ENCODE results near the gene DCAF5. TPM values are rescaled to one million over a fixed set of nuclear protein-coding genes. Genes with fewer than 3 reads are reported as not detected.

The DCAF5 gene
- total and polyA plus RNA-seq, 2 of the 8 experiments (the other 6 are each of a cell fraction or from before 2014, with no cell fraction given): 24.3 to 31.0 TPM

- ChIA-PET CTCF (ENCODE audit: partially characterized antibody) (interaction anchor here (3.9 to 6.3 kb wide), 2 partner anchors 9 to 13 kb away, joined by 27 to 31 read pairs; partner anchors contain the start of gene DCAF5), POLR2A (ENCODE audit: partially characterized antibody) (no interaction called here)
- Histone ChIP-seq H3K4me1 (replicated peaks in 1 of 4; ENCODE audit: control insufficient read depth in 3 of 4, insufficient read depth in 4 of 4, low read length in 3 of 4) (peaks cover 0 to 9% (median 3%) of the 10 kb centered on the region in 4 experiments; a peak in 2 of 7 replicates), H3K18ac (ENCODE audit: extremely low read depth, low read length) (no peak overlapping the region), H3K27ac (ENCODE audit: low read depth, low read length) (no peak overlapping the region), H3K23me2 (ENCODE audit: low read depth, low read length) (no peaks in the 10 kb centered on the region), H3K9ac (replicated peaks in 1 of 4; ENCODE audit: extremely low read depth in 1 of 4, low read depth in 3 of 4, low read length in 3 of 4) (no peak overlapping the region), H3K27me3 (replicated peaks in 1 of 4; ENCODE audit: control insufficient read depth in 3 of 4, extremely low read depth in 1 of 4, insufficient read depth in 3 of 4, low read length in 3 of 4) (no peaks in the 10 kb centered on the region), H2BK15ac (ENCODE audit: low read length) (no peak overlapping the region), H3K79me2 (ENCODE audit: control insufficient read depth in 1 of 2, insufficient read depth in 2 of 2, low read length in 2 of 2) (peaks cover 0 to 28% of the 10 kb centered on the region in 2 experiments; a peak in 2 of 4 replicates), H2AK5ac (ENCODE audit: low read depth, low read length) (no peak overlapping the region), H3K23ac (ENCODE audit: insufficient read length) (no peak overlapping the region), H3K56ac (replicated peaks; ENCODE audit: insufficient read length, low read depth, low read length) (no peak overlapping the region), H4K8ac (ENCODE audit: extremely low read depth, insufficient read depth, low read length) (no peak overlapping the region), H3K4me2 (ENCODE audit: insufficient read depth in 1 of 2, low read depth in 2 of 2, low read length in 2 of 2) (no peak overlapping the region), H2BK5ac (ENCODE audit: low read depth, low read length) (no peak overlapping the region), H4K5ac (ENCODE audit: insufficient read length, low read depth, low read length) (no peak overlapping the region), H3K9me3 (ENCODE audit: insufficient read depth in 2 of 2, low read depth in 1 of 2, low read length in 1 of 2) (no peaks in the 10 kb centered on the region), H4K20me1 (replicated peaks in 1 of 2; ENCODE audit: control insufficient read depth in 1 of 2, insufficient read depth in 2 of 2, low read length in 2 of 2) (peaks cover 0 to 3% of the 10 kb centered on the region in 2 experiments), H2BK12ac (ENCODE audit: low read depth, low read length) (no peak overlapping the region), H3K4ac (replicated peaks; ENCODE audit: insufficient read length, low read depth, low read length) (no peak overlapping the region), H2BK120ac (replicated peaks; ENCODE audit: low read depth, low read length) (no peak overlapping the region), H4K91ac (replicated peaks; ENCODE audit: insufficient read length, low read length) (no peak overlapping the region), H3K4me3 (ENCODE audit: extremely low read depth in 1 of 4, insufficient read depth in 2 of 4, low read depth in 3 of 4, low read length in 4 of 4) (no peak overlapping the region), H3K79me1 (ENCODE audit: low read depth, low read length) (peaks cover 7% of the 10 kb centered on the region; the same call in 1 of the 2 replicates), H2AFZ (ENCODE audit: low read length) (no peak overlapping the region), H2BK20ac (ENCODE audit: low read length) (no peak overlapping the region), H3K14ac (ENCODE audit: insufficient read length) (no peak overlapping the region), H3K36me3 (ENCODE audit: control insufficient read depth in 2 of 4, insufficient read depth in 4 of 4, low read length in 3 of 4) (no peaks in the 10 kb centered on the region)
- TF ChIP-seq, protein P1, sequence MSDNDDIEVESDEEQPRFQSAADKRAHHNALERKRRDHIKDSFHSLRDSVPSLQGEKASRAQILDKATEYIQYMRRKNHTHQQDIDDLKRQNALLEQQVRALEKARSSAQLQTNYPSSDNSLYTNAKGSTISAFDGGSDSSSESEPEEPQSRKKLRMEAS (IDR thresholded peaks at IDR 0.05): no peak
- TF ChIP-seq ATF3 (IDR thresholded peaks at IDR 0.05; ENCODE audit: insufficient read depth, low read depth, low read length): no peak
- TF ChIP-seq CHD2 (IDR thresholded peaks at IDR 0.05; ENCODE audit: low read length): no peak
- no peak for TF ChIP-seq NANOG (IDR thresholded peaks at IDR 0.05; ENCODE audit: insufficient read depth, low read depth, low read length, poor library complexity, severe bottlenecking)
- no peak for TF ChIP-seq RXRA (IDR thresholded peaks at IDR 0.05; ENCODE audit: insufficient read depth, low read depth, low read length)
- TF ChIP-seq, protein P2, sequence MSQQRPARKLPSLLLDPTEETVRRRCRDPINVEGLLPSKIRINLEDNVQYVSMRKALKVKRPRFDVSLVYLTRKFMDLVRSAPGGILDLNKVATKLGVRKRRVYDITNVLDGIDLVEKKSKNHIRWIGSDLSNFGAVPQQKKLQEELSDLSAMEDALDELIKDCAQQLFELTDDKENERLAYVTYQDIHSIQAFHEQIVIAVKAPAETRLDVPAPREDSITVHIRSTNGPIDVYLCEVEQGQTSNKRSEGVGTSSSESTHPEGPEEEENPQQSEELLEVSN (IDR thresholded peaks at IDR 0.05): no peak
- no peak for TF ChIP-seq HDAC2 (IDR thresholded peaks at IDR 0.05; ENCODE audit: borderline replicate concordance in 1 of 2, low read depth in 2 of 2, low read length in 2 of 2)
- no peak for TF ChIP-seq RAD21 (IDR thresholded peaks at IDR 0.05 in 1 of 2, conservative IDR thresholded peaks at IDR 0.05 in 1 of 2; ENCODE audit: low read depth in 2 of 2, low read length in 2 of 2)
- no peak for TF ChIP-seq SP1 (IDR thresholded peaks at IDR 0.05; ENCODE audit: low read depth, low read length)
- no peak for TF ChIP-seq CBX5 (IDR thresholded peaks at IDR 0.05; ENCODE audit: low read depth, low read length)
- no peak for TF ChIP-seq POLR2AphosphoS5 (IDR thresholded peaks at IDR 0.05; ENCODE audit: low read depth, low read length)
- no peak for TF ChIP-seq SP2 (IDR thresholded peaks at IDR 0.05; ENCODE audit: low read length)
- DNase-seq (ENCODE audit: low read depth in 1 of 2, low spot score in 2 of 2) (no peak), FAIRE-seq (no peak)
- 85% methylated on average over 5 of the region's 5 CpGs; no CpG with 5 or more reads in 1 of the 2 experiments for WGBS, 2 experiments (ENCODE audit: extremely low coverage in 1 of 2, insufficient coverage in 1 of 2, insufficient read length in 1 of 2, insufficient replicate concordance in 2 of 2, low coverage in 1 of 2, low lambda C conversion rate in 2 of 2, missing lambda C conversion rate in 1 of 2)
These were observed 10.8 kb downstream of the DCAF5 start for GRCh38 chr14:69142101-69142500.
